ENCODE measurements around the gene PLXNA2.

DNA sequence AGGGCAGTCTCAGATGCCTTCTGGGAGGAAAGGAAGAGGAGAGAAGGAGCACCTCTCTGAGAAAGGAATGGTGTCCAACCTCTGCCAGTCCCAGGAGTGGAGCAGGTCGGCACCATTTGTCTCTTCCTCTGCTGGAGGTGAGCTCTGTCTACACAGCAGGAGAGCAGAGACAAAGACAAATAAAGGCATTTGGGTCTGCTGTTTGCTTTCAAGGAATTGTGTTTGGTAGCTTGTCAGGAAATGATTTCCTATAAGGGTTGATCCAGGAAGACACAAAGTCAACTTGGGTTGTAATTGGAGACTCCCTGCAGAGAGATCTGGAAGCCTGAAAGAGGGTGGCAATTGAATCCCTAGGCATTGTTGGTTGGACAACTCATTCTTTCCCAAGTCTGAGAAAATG, 34.5 kb upstream of the PLXNA2 start:
- TF ChIP-seq, protein P1, sequence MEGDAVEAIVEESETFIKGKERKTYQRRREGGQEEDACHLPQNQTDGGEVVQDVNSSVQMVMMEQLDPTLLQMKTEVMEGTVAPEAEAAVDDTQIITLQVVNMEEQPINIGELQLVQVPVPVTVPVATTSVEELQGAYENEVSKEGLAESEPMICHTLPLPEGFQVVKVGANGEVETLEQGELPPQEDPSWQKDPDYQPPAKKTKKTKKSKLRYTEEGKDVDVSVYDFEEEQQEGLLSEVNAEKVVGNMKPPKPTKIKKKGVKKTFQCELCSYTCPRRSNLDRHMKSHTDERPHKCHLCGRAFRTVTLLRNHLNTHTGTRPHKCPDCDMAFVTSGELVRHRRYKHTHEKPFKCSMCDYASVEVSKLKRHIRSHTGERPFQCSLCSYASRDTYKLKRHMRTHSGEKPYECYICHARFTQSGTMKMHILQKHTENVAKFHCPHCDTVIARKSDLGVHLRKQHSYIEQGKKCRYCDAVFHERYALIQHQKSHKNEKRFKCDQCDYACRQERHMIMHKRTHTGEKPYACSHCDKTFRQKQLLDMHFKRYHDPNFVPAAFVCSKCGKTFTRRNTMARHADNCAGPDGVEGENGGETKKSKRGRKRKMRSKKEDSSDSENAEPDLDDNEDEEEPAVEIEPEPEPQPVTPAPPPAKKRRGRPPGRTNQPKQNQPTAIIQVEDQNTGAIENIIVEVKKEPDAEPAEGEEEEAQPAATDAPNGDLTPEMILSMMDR (conservative IDR thresholded peaks at IDR 0.05; ENCODE audit: low read length) = no peak
- no peak for TF ChIP-seq EZH2phosphoT487 (IDR thresholded peaks at IDR 0.05; ENCODE audit: borderline replicate concordance, low read depth, low read length)

Data from OCI-LY7 (cell line).